Measurements from ENCODE around the gene PBRM1.

Gene PBRM1

GRCh38 chr3:52561028-52561747 lies 124.5 kb downstream of the PBRM1 start:
- H3K27ac ChIP-seq, result no peak overlapping the region
- H3K27me3 ChIP-seq (ENCODE audit: control insufficient read depth, insufficient read depth, low read length), result no peaks in the 10 kb centered on the region
- H3K9ac ChIP-seq, result no peak overlapping the region
- TF ChIP-seq CTCF (IDR thresholded peaks at IDR 0.05), result no peak
- no peaks in the 10 kb centered on the region for H3K36me3 ChIP-seq (ENCODE audit: control insufficient read depth, insufficient read depth, low read length)
- no peak overlapping the region for H2AFZ ChIP-seq
- no peaks in the 10 kb centered on the region for H3K79me2 ChIP-seq
- no peak overlapping the region for H3K4me3 ChIP-seq (ENCODE audit: low read depth, low read length)
- H3K4me1 ChIP-seq, result no peaks in the 10 kb centered on the region
- H3K4me2 ChIP-seq (ENCODE audit: low read length), result no peak overlapping the region
- H3K9me3 ChIP-seq (ENCODE audit: control insufficient read depth, low read length), result no peaks in the 10 kb centered on the region

GRCh38 chr3:52558436-52558835 lies 127.3 kb downstream of the PBRM1 start:
- Histone ChIP-seq H3K27ac (no peak overlapping the region), H3K4me3 (ENCODE audit: low read depth, low read length) (no peak overlapping the region), H3K9ac (no peak overlapping the region), H3K9me3 (ENCODE audit: control insufficient read depth, low read length) (no peaks in the 10 kb centered on the region), H3K4me2 (ENCODE audit: low read length) (no peak overlapping the region), H3K79me2 (no peaks in the 10 kb centered on the region), H3K27me3 (ENCODE audit: control insufficient read depth, insufficient read depth, low read length) (no peaks in the 10 kb centered on the region), H3K36me3 (ENCODE audit: control insufficient read depth, insufficient read depth, low read length) (no peaks in the 10 kb centered on the region), H3K4me1 (peaks cover 2% of the 10 kb centered on the region), H2AFZ (no peak overlapping the region)
- TF ChIP-seq CTCF (IDR thresholded peaks at IDR 0.05), result no peak

GRCh38 chr3:52557011-52557960 lies 128.4 kb downstream of the PBRM1 start:
- H3K36me3 ChIP-seq (ENCODE audit: control insufficient read depth, insufficient read depth, low read length), result no peaks in the 10 kb centered on the region
- no peak overlapping the region for H3K27ac ChIP-seq

GRCh38 chr3:52555056-52555455 lies 130.7 kb downstream of the PBRM1 start:
- H3K4me1 ChIP-seq, result peaks cover 2% of the 10 kb centered on the region
- H3K36me3 ChIP-seq (ENCODE audit: control insufficient read depth, insufficient read depth, low read length), result no peaks in the 10 kb centered on the region
- no peak for TF ChIP-seq CTCF (IDR thresholded peaks at IDR 0.05)
- no peak overlapping the region for H3K9ac ChIP-seq
- H3K9me3 ChIP-seq (ENCODE audit: control insufficient read depth, low read length), result no peaks in the 10 kb centered on the region
- no peak overlapping the region for H3K4me3 ChIP-seq (ENCODE audit: low read depth, low read length)
- no peaks in the 10 kb centered on the region for H3K27me3 ChIP-seq (ENCODE audit: control insufficient read depth, insufficient read depth, low read length)
- H3K79me2 ChIP-seq, result no peaks in the 10 kb centered on the region
- H3K4me2 ChIP-seq (ENCODE audit: low read length), result no peak overlapping the region
- H2AFZ ChIP-seq, result no peak overlapping the region
- H3K27ac ChIP-seq, result no peak overlapping the region

More at GRCh38 chr3:52557011-52557960, 128.4 kb downstream of the PBRM1 start:
- H3K4me1 ChIP-seq, result peaks cover 2% of the 10 kb centered on the region
- H3K9ac ChIP-seq, result no peak overlapping the region
- no peaks in the 10 kb centered on the region for H3K9me3 ChIP-seq (ENCODE audit: control insufficient read depth, low read length)
- TF ChIP-seq CTCF (IDR thresholded peaks at IDR 0.05), result no peak
- H3K4me2 ChIP-seq (ENCODE audit: low read length), result no peak overlapping the region
- H3K27me3 ChIP-seq (ENCODE audit: control insufficient read depth, insufficient read depth, low read length), result no peaks in the 10 kb centered on the region
- no peak overlapping the region for H2AFZ ChIP-seq
- no peak overlapping the region for H3K4me3 ChIP-seq (ENCODE audit: low read depth, low read length)
- H3K79me2 ChIP-seq, result no peaks in the 10 kb centered on the region

All from parathyroid adenoma (tissue), 2 donors.